NCI-H2196 treated with DMSO at 0.1 percent for 48 hours (cell line): ENCODE measurements around the gene VAT1L.

Experiments used
- DNase-seq: peaks from one replicate; lab custom pipeline; 2025; ENCODE audit not compliant: unreplicated experiment; lab: John Stamatoyannopoulos, UW

The VAT1L gene

GRCh38 chr16:77868052-77868451 is 79.7 kb downstream of the VAT1L start:
- no peak for DNase-seq

DNA sequence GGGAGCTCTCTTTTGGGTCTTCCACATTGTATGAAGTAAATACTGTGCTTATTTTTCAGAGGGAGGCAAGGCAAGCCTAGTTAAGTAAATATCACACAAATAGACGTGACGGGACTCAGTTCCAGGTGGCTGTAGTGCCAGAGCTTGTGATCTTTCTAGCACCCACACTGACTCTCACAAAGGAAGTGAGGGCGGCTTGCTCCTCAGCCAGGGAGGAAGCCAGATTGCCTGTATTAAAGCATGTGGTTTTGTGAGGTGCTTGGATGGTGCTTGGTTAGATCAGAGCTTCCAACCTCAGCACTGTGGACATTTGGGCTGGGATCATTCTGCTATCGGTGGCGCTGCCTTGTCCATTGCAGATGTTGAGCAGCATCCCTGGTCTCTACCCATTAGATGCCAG is 80.1 kb downstream of the VAT1L start:
- no peak for DNase-seq

GRCh38 chr16:77869997-77870813 is 81.8 kb downstream of the VAT1L start:
- DNase-seq = no peak

- DNase-seq = no peak
These were observed 83.6 kb downstream of the VAT1L start for GRCh38 chr16:77871932-77872331.

GRCh38 chr16:77873066-77873465 is 84.7 kb downstream of the VAT1L start:
- DNase-seq = no peak

- DNase-seq = no peak
These were observed 86.0 kb downstream of the VAT1L start for GRCh38 chr16:77874347-77874746.

- no peak for DNase-seq
These were observed 88.4 kb downstream of the VAT1L start for GRCh38 chr16:77876776-77877175.

DNA sequence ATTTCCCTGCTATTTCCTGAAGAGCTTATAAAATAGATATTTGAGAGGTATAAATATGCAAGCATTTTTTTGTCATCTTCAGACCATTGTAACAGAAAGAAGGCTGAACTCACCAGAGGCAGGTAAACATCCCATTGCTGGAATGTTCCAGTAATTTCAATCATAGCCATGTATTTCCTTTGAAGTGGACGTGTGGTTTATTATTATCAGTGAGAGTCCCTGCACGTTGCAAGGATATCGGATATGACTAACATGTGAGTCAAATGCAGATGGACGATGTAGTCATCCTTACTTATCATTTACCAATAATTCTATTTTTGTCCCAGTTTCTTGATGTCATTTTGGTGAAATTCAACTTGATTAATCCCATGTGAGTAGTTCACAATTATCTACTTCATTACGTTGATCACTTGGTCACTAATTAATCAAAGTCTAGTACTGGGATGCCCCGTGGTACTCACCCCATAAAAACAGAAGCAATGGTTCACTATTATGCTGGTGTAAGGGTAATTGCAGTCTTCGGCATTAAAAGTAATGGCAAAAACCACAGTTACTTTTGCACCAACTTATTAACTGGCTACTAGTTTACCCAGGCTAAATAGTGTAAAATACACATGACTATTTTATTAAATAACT is 89.5 kb downstream of the VAT1L start:
- no peak for DNase-seq

GRCh38 chr16:77881355-77882030 is 93.1 kb downstream of the VAT1L start:
- no peak for DNase-seq

- no peak for DNase-seq
These were observed 94.0 kb downstream of the VAT1L start for GRCh38 chr16:77882358-77882757.

DNA sequence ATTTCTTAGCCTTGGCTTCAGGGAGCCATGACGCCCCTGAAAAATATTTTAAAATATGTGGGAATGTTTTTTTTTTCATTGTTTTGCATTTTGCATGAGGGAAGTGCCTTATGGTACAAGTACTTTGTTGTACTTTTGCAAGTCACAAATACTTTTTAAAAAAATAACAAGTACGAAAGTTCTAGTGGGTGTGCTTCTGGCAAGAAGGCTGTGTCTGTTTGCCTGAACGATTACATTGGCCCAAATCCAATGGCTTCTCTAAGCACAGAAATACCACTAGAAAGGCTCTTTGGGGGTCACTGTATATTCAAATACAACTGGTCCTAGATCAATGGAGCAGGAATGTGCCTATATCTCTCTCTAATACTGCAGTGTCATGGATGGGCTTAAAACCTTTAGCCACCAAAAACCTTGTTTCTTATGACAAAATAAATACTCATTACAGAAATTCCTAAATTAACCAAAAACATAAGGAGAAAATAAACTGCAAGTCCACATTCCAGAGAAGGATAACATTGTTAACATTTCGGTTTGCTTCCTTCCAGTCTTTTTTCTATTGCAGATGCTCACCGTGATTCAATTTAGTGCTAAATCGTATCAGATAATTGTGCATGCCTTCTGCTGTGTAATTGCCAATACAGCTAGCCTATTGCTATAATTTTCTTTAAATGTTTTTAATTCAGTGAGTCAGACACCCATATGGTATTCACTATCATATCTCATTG is 97.4 kb downstream of the VAT1L start:
- no peak for DNase-seq

DNA sequence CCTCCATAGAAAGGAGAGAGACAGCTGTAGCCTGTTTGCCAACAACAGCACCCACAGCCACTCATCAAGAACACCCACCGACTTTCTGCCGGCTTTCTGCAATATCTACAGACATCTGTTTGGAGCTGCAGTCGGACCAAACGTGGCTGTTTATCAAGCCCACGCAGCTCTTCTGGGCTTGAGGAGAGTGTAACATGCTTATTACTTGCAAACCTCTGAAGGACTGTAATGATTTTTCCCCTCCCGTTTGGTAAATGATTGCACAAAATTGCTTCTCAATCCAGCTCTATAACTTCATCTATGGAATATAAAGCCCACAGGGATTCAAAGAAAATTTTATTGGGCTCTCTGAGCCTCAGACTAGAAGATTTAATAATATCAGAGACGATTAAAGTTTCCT is 100.5 kb downstream of the VAT1L start:
- no peak for DNase-seq

DNA sequence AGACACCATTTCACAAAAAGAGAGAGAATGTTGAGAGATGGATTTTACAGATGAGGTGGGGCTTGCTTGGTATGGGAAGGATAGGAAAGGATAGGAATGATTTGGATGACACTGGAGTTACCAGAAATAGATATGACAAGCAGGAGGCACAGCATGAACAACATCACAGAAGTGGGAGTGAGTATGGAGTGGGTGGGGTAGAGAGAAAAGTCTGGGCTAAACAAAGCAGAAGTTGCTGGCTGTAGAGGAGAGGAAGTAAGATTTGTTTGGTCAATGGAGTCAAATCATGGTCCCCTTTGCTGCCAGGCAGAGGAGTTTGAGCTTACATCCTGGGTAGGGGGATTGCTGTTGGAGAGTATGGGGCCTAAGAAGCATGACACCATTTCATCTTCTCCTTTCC is 101.7 kb downstream of the VAT1L start:
- no peak for DNase-seq

DNA sequence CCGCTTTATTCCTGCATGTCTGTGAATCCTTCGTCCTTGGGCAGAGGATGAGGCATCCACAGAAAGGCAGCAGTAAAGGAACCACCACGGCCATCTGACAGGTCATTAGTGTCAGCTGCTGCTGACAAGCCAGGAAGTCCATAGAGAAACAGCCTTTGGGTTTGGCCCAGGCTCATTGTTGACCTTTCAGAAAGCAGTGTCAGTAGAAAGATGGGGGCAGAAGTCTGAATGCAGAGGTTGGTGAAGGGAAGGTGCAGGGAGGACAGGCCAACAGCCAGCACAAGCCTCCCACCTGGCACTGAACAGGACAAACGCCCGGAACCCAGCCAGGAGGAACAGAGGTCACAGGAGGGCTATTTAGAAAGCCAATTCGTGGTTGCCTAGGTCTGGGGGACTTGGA is 105.8 kb downstream of the VAT1L start:
- DNase-seq = no peak

GRCh38 chr16:77895962-77896361 is 107.6 kb downstream of the VAT1L start:
- no peak for DNase-seq

GRCh38 chr16:77896415-77897128 is 108.2 kb downstream of the VAT1L start:
- DNase-seq = no peak

DNA sequence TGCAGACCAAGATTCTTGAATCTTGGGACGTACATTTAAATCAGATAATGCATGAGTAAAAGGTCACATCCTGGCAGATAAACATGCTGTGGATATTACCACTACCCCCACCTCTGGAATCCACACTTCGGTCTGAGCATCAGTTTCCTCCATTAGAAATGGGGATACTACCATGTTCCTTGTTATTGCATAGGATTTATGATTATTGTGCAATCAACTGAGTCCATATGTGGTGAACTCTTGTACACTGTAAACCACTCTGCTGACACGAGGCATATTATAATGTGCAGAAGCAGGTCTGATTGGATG is 108.7 kb downstream of the VAT1L start:
- DNase-seq = no peak

GRCh38 chr16:77897831-77898605 is 109.7 kb downstream of the VAT1L start:
- no peak for DNase-seq

DNA sequence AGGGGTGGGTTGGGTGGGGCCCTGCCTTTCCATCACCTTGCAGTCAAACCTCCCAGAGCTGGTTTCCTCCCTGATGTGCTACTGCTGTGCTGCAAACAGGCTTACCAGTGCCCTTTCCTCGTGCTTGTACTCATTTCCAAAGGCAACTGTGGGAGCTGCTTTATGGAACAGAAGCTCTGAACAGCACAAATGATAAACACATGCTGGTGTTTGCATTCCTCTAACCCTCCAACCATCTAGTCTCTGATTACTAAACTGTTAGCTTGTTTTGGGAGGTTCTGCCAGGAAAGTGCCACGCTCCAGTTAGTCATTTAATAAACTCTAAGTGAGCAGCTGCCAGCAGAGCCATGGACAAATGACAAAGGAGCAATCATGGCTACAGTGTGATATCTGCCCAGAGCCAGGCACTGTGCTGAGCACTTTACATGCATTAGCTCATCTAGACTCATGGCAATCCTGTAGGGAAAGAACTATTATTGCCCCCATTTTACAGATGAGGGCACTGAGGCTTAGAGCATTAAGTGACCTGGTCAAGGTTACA is 110.4 kb downstream of the VAT1L start:
- DNase-seq = no peak

DNA sequence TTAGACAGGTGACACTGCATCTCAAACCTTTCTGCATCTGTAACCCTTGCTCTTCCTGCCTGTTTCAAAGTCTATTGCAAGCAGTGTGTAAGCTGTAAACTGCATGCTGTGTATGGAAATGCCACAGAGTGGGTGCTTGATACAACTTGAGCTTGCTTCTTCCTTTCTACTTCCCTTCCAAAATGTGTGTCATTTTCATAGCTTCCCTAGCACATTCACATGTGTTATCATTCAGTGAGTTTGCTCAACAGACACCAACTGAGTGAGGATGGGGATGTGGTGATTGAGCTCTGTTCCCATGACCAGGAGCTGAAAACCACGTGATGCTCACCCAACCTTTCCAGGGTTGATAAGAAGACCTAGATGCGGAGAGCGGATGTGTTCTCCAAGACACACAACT is 111.1 kb downstream of the VAT1L start:
- no peak for DNase-seq
